Neural cell (in vitro differentiated cells): ENCODE measurements around the gene NCOA7. TPM values are rescaled to one million over a fixed set of nuclear protein-coding genes. Genes with fewer than 3 reads are reported as not detected.

ENCODE experiments used
- H2AFZ ChIP-seq: fragments of 200-600, 300-800 bp; sonication (generic), shearing (Covaris generic); 2 replicates; pipeline ENCODE4 v1.6.0; 2014; ENCODE audit warnings: low read depth, mild to moderate bottlenecking, antibody characterized with exemption, low read length, moderate library complexity
- H3F3A ChIP-seq: fragments of 200-600 bp; shearing (Covaris generic); 2 replicates; pipeline ENCODE4 v1.6.1; 2016; ENCODE audit warnings: mild to moderate bottlenecking, moderate library complexity, mixed read lengths, antibody characterized with exemption, low read length; ENCODE audit not compliant: insufficient read depth, poor library complexity, severe bottlenecking
- H3K27ac ChIP-seq: fragments of 200-600, 300-800 bp; sonication (generic), shearing (Covaris generic); 2 replicates; pipeline ENCODE4 v1.5.1; 2014; ENCODE audit warnings: mild to moderate bottlenecking, low read length, moderate library complexity
- H3K27me3 ChIP-seq: fragments of 300-800, 200-600 bp; sonication (generic), shearing (Covaris generic); 2 replicates; pipeline ENCODE4 v1.6.0; 2014; ENCODE audit warnings: mild to moderate bottlenecking, low read depth, low read length, moderate library complexity; ENCODE audit not compliant: insufficient read depth
- H3K36me3 ChIP-seq: fragments of 300-800, 200-600 bp; sonication (generic), shearing (Covaris generic); 2 replicates; pipeline ENCODE4 v1.5.1; 2014; ENCODE audit warnings: mild to moderate bottlenecking, antibody characterized with exemption, low read length, moderate library complexity; ENCODE audit not compliant: insufficient read depth
- H3K4me2 ChIP-seq: fragments of 300-800, 200-600 bp; sonication (generic), shearing (Covaris generic); 2 replicates; pipeline ENCODE4 v1.6.0; 2014; ENCODE audit warnings: mild to moderate bottlenecking, low read length
- H3K4me3 ChIP-seq: fragments of 300-800, 200-600 bp; sonication (generic), shearing (Covaris generic); 2 replicates; pipeline ENCODE4 v1.5.1; 2014; ENCODE audit warnings: mild to moderate bottlenecking, low read length, moderate library complexity
- H3K79me2 ChIP-seq: fragments of 200-600 bp; shearing (Covaris generic); replicated peaks from 2 replicates; pipeline ENCODE4 v1.6.0; 2014; ENCODE audit warnings: mild to moderate bottlenecking, low read length, moderate library complexity; ENCODE audit not compliant: insufficient read depth
- H3K9ac ChIP-seq: fragments of 300-800, 200-600 bp; sonication (generic), shearing (Covaris generic); 2 replicates; pipeline ENCODE4 v1.6.1; 2016; ENCODE audit warnings: mild to moderate bottlenecking, low read length, mixed read lengths
- H3K9me2 ChIP-seq: fragments of 200-600 bp; shearing (Covaris generic); 2 replicates; pipeline ENCODE4 v1.6.1; 2016; ENCODE audit warnings: mild to moderate bottlenecking, low read length, mixed read lengths; ENCODE audit not compliant: insufficient read depth
- H3K9me3 ChIP-seq: fragments of 200-600, 300-800 bp; sonication (generic), shearing (Covaris generic); 2 replicates; pipeline ENCODE4 v1.6.1; 2016; ENCODE audit warnings: mild to moderate bottlenecking, mixed run types, low read length, moderate library complexity, mixed read lengths
- H4K20me1 ChIP-seq: fragments of 200-600 bp; shearing (Covaris generic); 2 replicates; pipeline ENCODE4 v1.6.1; 2016; ENCODE audit warnings: mild to moderate bottlenecking, mixed run types; ENCODE audit not compliant: insufficient read depth
- EP300 ChIP-seq: fragments of 450-650 bp; conservative IDR thresholded peaks from 2 replicates; pipeline ENCODE4 v1.6.1; 2014; ENCODE audit warnings: antibody characterized with exemption, mild to moderate bottlenecking, moderate library complexity; ENCODE audit not compliant: poor library complexity, severe bottlenecking
- EZH2 ChIP-seq: fragments of 200-600, 300-800 bp; shearing (Covaris generic), sonication (generic); IDR thresholded peaks from 2 replicates; pipeline ENCODE4 v1.6.1; 2014; ENCODE audit warnings: antibody characterized with exemption, low read length, borderline replicate concordance, mild to moderate bottlenecking; ENCODE audit not compliant: insufficient read depth, poor library complexity, severe bottlenecking
- MXI1 ChIP-seq: fragments of 450-650 bp; conservative IDR thresholded peaks from 2 replicates; pipeline ENCODE4 v1.6.1; 2014; ENCODE audit warnings: antibody characterized with exemption, mild to moderate bottlenecking; ENCODE audit not compliant: poor library complexity, severe bottlenecking
- POLR2AphosphoS5 ChIP-seq: IDR thresholded peaks from 2 replicates; pipeline ENCODE4 v1.6.1; 2012
- RAD21 ChIP-seq: fragments of 450-650 bp; conservative IDR thresholded peaks from 2 replicates; pipeline ENCODE4 v1.6.1; 2014; ENCODE audit warnings: antibody characterized with exemption, mild to moderate bottlenecking, moderate library complexity
- SMC3 ChIP-seq: fragments of 450-650 bp; conservative IDR thresholded peaks from 2 replicates; pipeline ENCODE4 v1.6.1; 2014; ENCODE audit warnings: antibody characterized with exemption, mild to moderate bottlenecking, moderate library complexity; ENCODE audit not compliant: poor library complexity
- TAF1 ChIP-seq: IDR thresholded peaks from 2 replicates; pipeline ENCODE4 v1.6.1; 2012; ENCODE audit warnings: low read depth
- polyA plus RNA-seq: library from polyadenylated mRNA; depleted of rRNA; stranded (reverse); fragments of >200 nt; gene quantifications from 2 replicates; pipeline ENCODE4 v1.2.3, GENCODE V29; 2014
- TF ChIP-seq, protein P1 (sequence below): fragments of 450-650 bp; IDR thresholded peaks from 2 replicates; pipeline ENCODE4 v1.5.1; 2014; ENCODE audit warnings: antibody characterized with exemption, mild to moderate bottlenecking, moderate library complexity; ENCODE audit not compliant: poor library complexity, severe bottlenecking
- TF ChIP-seq, protein P2 (sequence below): IDR thresholded peaks from 2 replicates; pipeline ENCODE4 v1.6.1; 2012; ENCODE audit warnings: borderline replicate concordance

Gene NCOA7
- polyA plus RNA-seq, 1 donor from 2014 or later = 17.1 TPM

DNA sequence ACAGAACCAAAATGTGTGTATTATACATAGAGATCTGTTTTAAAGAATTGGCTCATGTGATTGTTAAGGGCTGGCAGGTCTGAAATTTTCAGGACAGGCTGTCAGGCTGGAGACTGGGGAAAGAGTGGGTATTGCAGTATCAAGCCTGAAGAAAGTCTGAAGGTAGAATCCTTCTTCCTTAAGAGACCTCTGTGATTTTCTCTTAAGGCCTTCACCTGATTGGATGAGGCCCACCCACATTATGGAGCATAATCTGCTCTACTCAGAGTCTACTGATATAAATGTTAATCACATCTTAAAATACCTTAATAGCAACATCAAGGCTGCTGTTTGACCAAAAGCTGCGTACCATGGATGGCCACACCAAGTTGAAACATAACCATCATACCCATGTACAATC lies 122.4 kb downstream of the NCOA7 start:
- Histone ChIP-seq H3K79me2 (no peaks in the 10 kb centered on the region), H3K9me2 (no peaks in the 10 kb centered on the region), H3K36me3 (peaks cover 6% of the 10 kb centered on the region), H3F3A (no peaks in the 10 kb centered on the region), H3K27ac (no peak overlapping the region), H3K9ac (no peak overlapping the region), H2AFZ (no peak overlapping the region), H3K4me3 (no peak overlapping the region), H4K20me1 (no peaks in the 10 kb centered on the region), H3K4me2 (no peak overlapping the region), H3K9me3 (no peaks in the 10 kb centered on the region), H3K27me3 (no peaks in the 10 kb centered on the region)
- TF ChIP-seq EP300 (no peak), SMC3 (no peak), MXI1 (no peak), POLR2AphosphoS5 (no peak), TAF1 (no peak), RAD21 (no peak), EZH2 (no peak)
- TF ChIP-seq, protein P1, sequence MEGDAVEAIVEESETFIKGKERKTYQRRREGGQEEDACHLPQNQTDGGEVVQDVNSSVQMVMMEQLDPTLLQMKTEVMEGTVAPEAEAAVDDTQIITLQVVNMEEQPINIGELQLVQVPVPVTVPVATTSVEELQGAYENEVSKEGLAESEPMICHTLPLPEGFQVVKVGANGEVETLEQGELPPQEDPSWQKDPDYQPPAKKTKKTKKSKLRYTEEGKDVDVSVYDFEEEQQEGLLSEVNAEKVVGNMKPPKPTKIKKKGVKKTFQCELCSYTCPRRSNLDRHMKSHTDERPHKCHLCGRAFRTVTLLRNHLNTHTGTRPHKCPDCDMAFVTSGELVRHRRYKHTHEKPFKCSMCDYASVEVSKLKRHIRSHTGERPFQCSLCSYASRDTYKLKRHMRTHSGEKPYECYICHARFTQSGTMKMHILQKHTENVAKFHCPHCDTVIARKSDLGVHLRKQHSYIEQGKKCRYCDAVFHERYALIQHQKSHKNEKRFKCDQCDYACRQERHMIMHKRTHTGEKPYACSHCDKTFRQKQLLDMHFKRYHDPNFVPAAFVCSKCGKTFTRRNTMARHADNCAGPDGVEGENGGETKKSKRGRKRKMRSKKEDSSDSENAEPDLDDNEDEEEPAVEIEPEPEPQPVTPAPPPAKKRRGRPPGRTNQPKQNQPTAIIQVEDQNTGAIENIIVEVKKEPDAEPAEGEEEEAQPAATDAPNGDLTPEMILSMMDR = no peak
- TF ChIP-seq, protein P2, sequence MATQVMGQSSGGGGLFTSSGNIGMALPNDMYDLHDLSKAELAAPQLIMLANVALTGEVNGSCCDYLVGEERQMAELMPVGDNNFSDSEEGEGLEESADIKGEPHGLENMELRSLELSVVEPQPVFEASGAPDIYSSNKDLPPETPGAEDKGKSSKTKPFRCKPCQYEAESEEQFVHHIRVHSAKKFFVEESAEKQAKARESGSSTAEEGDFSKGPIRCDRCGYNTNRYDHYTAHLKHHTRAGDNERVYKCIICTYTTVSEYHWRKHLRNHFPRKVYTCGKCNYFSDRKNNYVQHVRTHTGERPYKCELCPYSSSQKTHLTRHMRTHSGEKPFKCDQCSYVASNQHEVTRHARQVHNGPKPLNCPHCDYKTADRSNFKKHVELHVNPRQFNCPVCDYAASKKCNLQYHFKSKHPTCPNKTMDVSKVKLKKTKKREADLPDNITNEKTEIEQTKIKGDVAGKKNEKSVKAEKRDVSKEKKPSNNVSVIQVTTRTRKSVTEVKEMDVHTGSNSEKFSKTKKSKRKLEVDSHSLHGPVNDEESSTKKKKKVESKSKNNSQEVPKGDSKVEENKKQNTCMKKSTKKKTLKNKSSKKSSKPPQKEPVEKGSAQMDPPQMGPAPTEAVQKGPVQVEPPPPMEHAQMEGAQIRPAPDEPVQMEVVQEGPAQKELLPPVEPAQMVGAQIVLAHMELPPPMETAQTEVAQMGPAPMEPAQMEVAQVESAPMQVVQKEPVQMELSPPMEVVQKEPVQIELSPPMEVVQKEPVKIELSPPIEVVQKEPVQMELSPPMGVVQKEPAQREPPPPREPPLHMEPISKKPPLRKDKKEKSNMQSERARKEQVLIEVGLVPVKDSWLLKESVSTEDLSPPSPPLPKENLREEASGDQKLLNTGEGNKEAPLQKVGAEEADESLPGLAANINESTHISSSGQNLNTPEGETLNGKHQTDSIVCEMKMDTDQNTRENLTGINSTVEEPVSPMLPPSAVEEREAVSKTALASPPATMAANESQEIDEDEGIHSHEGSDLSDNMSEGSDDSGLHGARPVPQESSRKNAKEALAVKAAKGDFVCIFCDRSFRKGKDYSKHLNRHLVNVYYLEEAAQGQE = no peak

DNA sequence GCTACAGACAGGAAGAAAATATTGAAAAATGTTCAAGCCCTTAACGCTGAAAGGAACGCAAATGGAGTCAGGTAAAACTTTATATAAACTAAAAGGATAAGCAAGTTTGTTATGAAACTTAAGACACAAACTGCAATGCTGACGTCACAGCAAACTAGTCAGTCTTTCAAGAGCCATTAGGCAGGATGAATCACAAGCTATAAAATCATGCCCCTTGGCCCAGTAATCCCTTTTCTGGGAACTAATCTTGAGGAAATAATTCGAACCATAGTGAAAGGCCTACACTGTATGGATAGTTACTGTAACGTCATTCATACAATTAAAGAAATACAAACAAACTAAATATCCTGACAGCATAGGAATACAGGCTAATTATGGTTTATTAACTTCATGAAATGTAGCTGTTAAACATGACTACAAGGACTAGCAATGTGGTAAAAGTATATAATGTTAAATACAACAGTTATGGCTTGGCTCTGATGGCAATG lies 123.1 kb downstream of the NCOA7 start:
- Histone ChIP-seq H3K27me3 (no peaks in the 10 kb centered on the region), H4K20me1 (no peaks in the 10 kb centered on the region), H3F3A (no peaks in the 10 kb centered on the region), H3K9ac (no peak overlapping the region), H3K9me3 (no peaks in the 10 kb centered on the region), H2AFZ (no peak overlapping the region), H3K4me2 (no peak overlapping the region), H3K79me2 (no peaks in the 10 kb centered on the region), H3K36me3 (peaks cover 6% of the 10 kb centered on the region), H3K4me3 (no peak overlapping the region), H3K9me2 (no peaks in the 10 kb centered on the region), H3K27ac (no peak overlapping the region)
- TF ChIP-seq TAF1 = no peak
- no peak for TF ChIP-seq MXI1
- TF ChIP-seq RAD21 = no peak
- no peak for TF ChIP-seq EZH2
- TF ChIP-seq SMC3 = no peak
- TF ChIP-seq, protein P2 = no peak
